ENCODE measurements around the gene NOTUM.

The NOTUM gene

DNA sequence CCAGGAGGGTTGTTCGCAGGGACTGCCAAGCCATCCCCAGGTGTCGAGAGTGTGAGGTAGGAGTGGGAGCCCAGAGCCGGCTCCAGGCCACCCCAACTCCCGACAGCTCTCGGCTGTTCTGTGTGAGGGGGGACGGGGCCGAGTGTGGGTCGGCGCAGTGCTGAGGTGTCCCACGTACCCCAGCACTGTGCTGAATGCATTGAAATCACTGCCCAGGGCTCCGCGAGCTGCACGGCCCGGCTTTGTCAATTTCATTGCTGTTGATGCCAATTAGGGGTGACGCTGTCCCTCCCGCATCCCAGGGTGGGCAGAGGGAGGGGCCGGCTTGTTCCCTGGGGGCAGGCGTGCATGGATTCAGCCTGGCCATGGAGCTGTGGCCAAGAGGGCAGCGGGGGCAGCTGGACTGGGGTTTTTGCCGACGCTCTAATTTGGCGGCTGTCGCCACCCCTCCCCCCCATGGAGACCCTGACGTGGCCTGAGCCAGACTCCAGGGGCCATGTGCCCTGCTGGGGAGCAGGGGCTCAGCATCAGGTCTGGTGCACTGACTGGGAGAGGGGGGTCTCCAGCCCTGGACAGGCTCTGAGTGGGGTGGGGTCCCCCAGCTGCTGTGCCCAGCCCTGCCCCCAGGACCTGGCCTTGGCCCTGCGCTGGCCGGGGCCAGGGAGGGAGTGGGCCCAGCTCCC is 47.4 kb upstream of the NOTUM start:
- H3K27me3 ChIP-seq (ENCODE audit: control insufficient read depth, low read length) = no peaks in the 10 kb centered on the region
- no peaks in the 10 kb centered on the region for H3K9me2 ChIP-seq (replicated peaks; ENCODE audit: control insufficient read depth, low read length)
- no peaks in the 10 kb centered on the region for H4K20me1 ChIP-seq (ENCODE audit: control insufficient read depth, insufficient read depth, low read depth, low read length)
- H3F3A ChIP-seq (ENCODE audit: control insufficient read depth, insufficient read depth) = no peaks in the 10 kb centered on the region
- no peaks in the 10 kb centered on the region for H3K4me1 ChIP-seq (ENCODE audit: control insufficient read depth, low read length)
- no peak overlapping the region for H3K27ac ChIP-seq (ENCODE audit: low read depth, low read length)
- H3K4me2 ChIP-seq (ENCODE audit: low read length) = no peak overlapping the region
- no peak for TF ChIP-seq EZH2phosphoT487 (IDR thresholded peaks at IDR 0.05; ENCODE audit: borderline replicate concordance, low read length)
- TF ChIP-seq, protein P1, sequence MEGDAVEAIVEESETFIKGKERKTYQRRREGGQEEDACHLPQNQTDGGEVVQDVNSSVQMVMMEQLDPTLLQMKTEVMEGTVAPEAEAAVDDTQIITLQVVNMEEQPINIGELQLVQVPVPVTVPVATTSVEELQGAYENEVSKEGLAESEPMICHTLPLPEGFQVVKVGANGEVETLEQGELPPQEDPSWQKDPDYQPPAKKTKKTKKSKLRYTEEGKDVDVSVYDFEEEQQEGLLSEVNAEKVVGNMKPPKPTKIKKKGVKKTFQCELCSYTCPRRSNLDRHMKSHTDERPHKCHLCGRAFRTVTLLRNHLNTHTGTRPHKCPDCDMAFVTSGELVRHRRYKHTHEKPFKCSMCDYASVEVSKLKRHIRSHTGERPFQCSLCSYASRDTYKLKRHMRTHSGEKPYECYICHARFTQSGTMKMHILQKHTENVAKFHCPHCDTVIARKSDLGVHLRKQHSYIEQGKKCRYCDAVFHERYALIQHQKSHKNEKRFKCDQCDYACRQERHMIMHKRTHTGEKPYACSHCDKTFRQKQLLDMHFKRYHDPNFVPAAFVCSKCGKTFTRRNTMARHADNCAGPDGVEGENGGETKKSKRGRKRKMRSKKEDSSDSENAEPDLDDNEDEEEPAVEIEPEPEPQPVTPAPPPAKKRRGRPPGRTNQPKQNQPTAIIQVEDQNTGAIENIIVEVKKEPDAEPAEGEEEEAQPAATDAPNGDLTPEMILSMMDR (IDR thresholded peaks at IDR 0.05; ENCODE audit: low read depth, low read length, poor library complexity, severe bottlenecking) = no peak
- H3K36me3 ChIP-seq (ENCODE audit: control insufficient read depth, low read length) = no peaks in the 10 kb centered on the region
- H3K79me2 ChIP-seq (ENCODE audit: control insufficient read depth, low read length) = no peaks in the 10 kb centered on the region
- H3K4me3 ChIP-seq (ENCODE audit: low read length) = no peak overlapping the region
- H3K9me3 ChIP-seq (ENCODE audit: control insufficient read depth, insufficient read depth, low read length) = no peaks in the 10 kb centered on the region

DNA sequence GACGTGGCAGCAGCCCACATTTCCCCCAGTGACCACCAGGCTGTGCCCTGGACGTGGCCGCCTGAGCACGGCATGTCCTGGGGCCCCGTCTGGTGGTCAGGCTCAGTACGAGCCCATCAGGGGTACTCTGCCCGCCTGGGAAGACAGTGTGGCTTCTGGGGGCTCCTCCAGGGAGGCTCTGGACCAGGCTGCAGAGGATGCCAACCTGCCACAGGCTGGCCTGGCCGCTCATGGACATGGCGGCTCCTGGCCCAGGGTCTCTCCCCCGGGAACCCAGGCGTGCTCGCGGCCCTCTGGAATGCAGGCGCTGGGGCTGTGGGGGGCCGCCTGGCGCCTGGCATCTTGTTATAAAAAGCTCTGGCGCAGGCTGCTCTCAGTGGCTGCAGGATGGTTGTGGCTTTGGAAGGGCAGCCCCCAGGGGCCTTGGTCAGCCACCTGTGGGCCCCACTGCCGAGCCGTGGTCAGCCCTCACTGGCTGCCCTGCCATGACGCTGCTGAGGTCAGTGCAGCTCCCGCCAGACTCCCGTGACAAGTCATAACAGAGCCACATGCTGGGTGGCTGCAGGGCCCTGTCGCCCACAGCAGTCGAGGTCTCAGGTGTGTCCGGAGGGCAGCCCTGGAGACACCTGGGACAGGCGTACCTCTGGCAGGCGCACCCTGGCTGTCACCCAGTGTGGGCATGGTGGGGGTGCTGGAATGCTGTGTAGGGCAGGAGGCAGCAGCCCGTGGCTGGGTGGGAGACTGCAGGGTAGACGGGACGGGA is 46.7 kb upstream of the NOTUM start:
- Histone ChIP-seq H3K4me1 (ENCODE audit: control insufficient read depth, low read length) (no peaks in the 10 kb centered on the region), H3K4me3 (ENCODE audit: low read length) (no peak overlapping the region), H3K27me3 (ENCODE audit: control insufficient read depth, low read length) (no peaks in the 10 kb centered on the region), H4K20me1 (ENCODE audit: control insufficient read depth, insufficient read depth, low read depth, low read length) (no peaks in the 10 kb centered on the region), H3K4me2 (ENCODE audit: low read length) (no peak overlapping the region), H3K27ac (ENCODE audit: low read depth, low read length) (no peak overlapping the region), H3K9me2 (replicated peaks; ENCODE audit: control insufficient read depth, low read length) (no peaks in the 10 kb centered on the region), H3K79me2 (ENCODE audit: control insufficient read depth, low read length) (no peaks in the 10 kb centered on the region), H3F3A (ENCODE audit: control insufficient read depth, insufficient read depth) (no peaks in the 10 kb centered on the region), H3K36me3 (ENCODE audit: control insufficient read depth, low read length) (no peaks in the 10 kb centered on the region), H3K9me3 (ENCODE audit: control insufficient read depth, insufficient read depth, low read length) (no peaks in the 10 kb centered on the region)
- TF ChIP-seq EZH2phosphoT487 (IDR thresholded peaks at IDR 0.05; ENCODE audit: borderline replicate concordance, low read length) = no peak
- TF ChIP-seq, protein P1 (IDR thresholded peaks at IDR 0.05; ENCODE audit: low read depth, low read length, poor library complexity, severe bottlenecking) = no peak

DNA sequence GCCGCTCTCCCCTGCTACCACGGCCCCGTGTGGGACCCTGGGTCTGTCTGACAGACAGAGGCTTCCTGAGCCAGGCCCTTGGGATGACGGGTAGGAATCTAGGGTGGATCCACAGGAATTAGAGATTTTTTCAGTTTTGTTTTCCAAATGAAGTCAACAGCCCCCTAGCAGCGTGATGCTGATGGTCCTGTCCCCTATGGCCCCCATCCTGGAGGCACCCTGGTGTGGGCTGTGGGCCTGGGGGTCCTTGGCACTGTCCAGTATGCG is 46.2 kb upstream of the NOTUM start:
- H3K4me1 ChIP-seq (ENCODE audit: control insufficient read depth, low read length) = no peaks in the 10 kb centered on the region

More for the DNA sequence above, 46.2 kb upstream of the NOTUM start:
- no peak for TF ChIP-seq EZH2phosphoT487 (IDR thresholded peaks at IDR 0.05; ENCODE audit: borderline replicate concordance, low read length)
- TF ChIP-seq, protein P1 (IDR thresholded peaks at IDR 0.05; ENCODE audit: low read depth, low read length, poor library complexity, severe bottlenecking) = no peak
- no peaks in the 10 kb centered on the region for H3F3A ChIP-seq (ENCODE audit: control insufficient read depth, insufficient read depth)
- no peaks in the 10 kb centered on the region for H3K9me3 ChIP-seq (ENCODE audit: control insufficient read depth, insufficient read depth, low read length)
- H3K36me3 ChIP-seq (ENCODE audit: control insufficient read depth, low read length) = no peaks in the 10 kb centered on the region
- no peak overlapping the region for H3K4me2 ChIP-seq (ENCODE audit: low read length)
- H3K4me3 ChIP-seq (ENCODE audit: low read length) = no peak overlapping the region
- H3K9me2 ChIP-seq (replicated peaks; ENCODE audit: control insufficient read depth, low read length) = no peaks in the 10 kb centered on the region
- no peaks in the 10 kb centered on the region for H4K20me1 ChIP-seq (ENCODE audit: control insufficient read depth, insufficient read depth, low read depth, low read length)
- no peaks in the 10 kb centered on the region for H3K79me2 ChIP-seq (ENCODE audit: control insufficient read depth, low read length)
- H3K27me3 ChIP-seq (ENCODE audit: control insufficient read depth, low read length) = no peaks in the 10 kb centered on the region
- H3K27ac ChIP-seq (ENCODE audit: low read depth, low read length) = no peak overlapping the region
